RWPE1 (cell line): ENCODE data around the gene MTCH1.

Source experiments
- CTCF ChIA-PET: fragments of 350-600 bp; sonication (Branson Sonifier 250); formaldehyde crosslinking; extraction: SDS; loops from one replicate; lab custom pipeline; 2021; lab: Yijun Ruan, JAX
- POLR2A ChIA-PET: fragments of 400-600 bp; formaldehyde crosslinking; extraction: SDS; loops from one replicate; lab custom pipeline; 2020; ENCODE audit warnings: antibody characterized with exemption; ENCODE audit not compliant: low non-redundant PET; lab: Yijun Ruan, JAX
- DNase-seq: peaks from one replicate; pipeline ENCODE4 v3.0.0; 2012; ENCODE audit warnings: low spot score
- H3K27ac ChIP-seq: fragments of 450-650 bp; 2 replicates; pipeline ENCODE4 v1.5.1; 2017
- CTCF ChIP-seq: fragments of 450-650 bp; conservative IDR thresholded peaks from 2 replicates; pipeline ENCODE4 v1.5.1; 2017; ENCODE audit warnings: low read depth, mild to moderate bottlenecking

The MTCH1 gene

GRCh38 chr6:36985417-36985807 is 584 bp downstream of the MTCH1 start:
- ChIA-PET POLR2A (interaction anchor here (0.6 to 1.1 kb wide), 2 partner anchors 17 to 109 kb away, joined by 3 to 4 read pairs; no protein-coding TSS in a partner anchor), CTCF (interaction anchor here (0.9 to 1.5 kb wide), 3 partner anchors 16 to 66 kb away, joined by 3 to 9 read pairs (median 4); no protein-coding TSS in a partner anchor)
- peak overlapping the region; percentile 80 for H3K27ac ChIP-seq
- DNase-seq: no peak
- TF ChIP-seq CTCF: no peak

GRCh38 chr6:36984581-36985416 is 1.2 kb downstream of the MTCH1 start:
- no peak for DNase-seq
- no peak for TF ChIP-seq CTCF
- H3K27ac ChIP-seq: peak overlapping the region; percentile 80
- POLR2A ChIA-PET: interaction anchor here (0.5 kb wide), 1 partner anchor 178 kb away, joined by 6 read pairs; no protein-coding TSS in a partner anchor
- CTCF ChIA-PET: interaction anchor here (0.9 kb wide), 2 partner anchors 66 to 99 kb away, joined by 3 read pairs; partner anchors contain the start of gene C6orf89

GRCh38 chr6:36983538-36983937 is 2.5 kb downstream of the MTCH1 start:
- POLR2A ChIA-PET: no interaction called here
- no peak for DNase-seq
- no peak overlapping the region for H3K27ac ChIP-seq
- no peak for TF ChIP-seq CTCF
- CTCF ChIA-PET: no interaction called here

GRCh38 chr6:36980876-36981619 is 4.9 kb downstream of the MTCH1 start:
- DNase-seq: no peak
- no peak for TF ChIP-seq CTCF
- H3K27ac ChIP-seq: peak overlapping the region; percentile 35
- POLR2A ChIA-PET: no interaction called here
- CTCF ChIA-PET: interaction anchor here (0.5 to 0.6 kb wide), 2 partner anchors 37 to 66 kb away, joined by 3 to 5 read pairs; no protein-coding TSS in a partner anchor

GRCh38 chr6:36980129-36980528 is 5.9 kb downstream of the MTCH1 start:
- TF ChIP-seq CTCF: no peak
- peak overlapping the region; percentile 21 for H3K27ac ChIP-seq
- ChIA-PET POLR2A (no interaction called here), CTCF (interaction anchor here (0.5 kb wide), 1 partner anchor 285 kb away, joined by 3 read pairs; no protein-coding TSS in a partner anchor)
- DNase-seq: no peak

GRCh38 chr6:36979347-36979742 is 6.7 kb downstream of the MTCH1 start:
- no peak for TF ChIP-seq CTCF
- CTCF ChIA-PET: interaction anchor here (1.2 kb wide), 1 partner anchor 39 kb away, joined by 3 read pairs; no protein-coding TSS in a partner anchor
- H3K27ac ChIP-seq: peak overlapping the region; percentile 21
- no peak for DNase-seq
- POLR2A ChIA-PET: no interaction called here
